GM18498 (cell line): ENCODE results near the gene BAHCC1.

Experiments used
- ATAC-seq: cut with Tn5 transposase; IDR thresholded peaks from one replicate; pipeline ENCODE4 v1.9.1; 2021; ENCODE audit warnings: mild to moderate bottlenecking, moderate library complexity; ENCODE audit not compliant: unreplicated experiment

BAHCC1 gene

DNA sequence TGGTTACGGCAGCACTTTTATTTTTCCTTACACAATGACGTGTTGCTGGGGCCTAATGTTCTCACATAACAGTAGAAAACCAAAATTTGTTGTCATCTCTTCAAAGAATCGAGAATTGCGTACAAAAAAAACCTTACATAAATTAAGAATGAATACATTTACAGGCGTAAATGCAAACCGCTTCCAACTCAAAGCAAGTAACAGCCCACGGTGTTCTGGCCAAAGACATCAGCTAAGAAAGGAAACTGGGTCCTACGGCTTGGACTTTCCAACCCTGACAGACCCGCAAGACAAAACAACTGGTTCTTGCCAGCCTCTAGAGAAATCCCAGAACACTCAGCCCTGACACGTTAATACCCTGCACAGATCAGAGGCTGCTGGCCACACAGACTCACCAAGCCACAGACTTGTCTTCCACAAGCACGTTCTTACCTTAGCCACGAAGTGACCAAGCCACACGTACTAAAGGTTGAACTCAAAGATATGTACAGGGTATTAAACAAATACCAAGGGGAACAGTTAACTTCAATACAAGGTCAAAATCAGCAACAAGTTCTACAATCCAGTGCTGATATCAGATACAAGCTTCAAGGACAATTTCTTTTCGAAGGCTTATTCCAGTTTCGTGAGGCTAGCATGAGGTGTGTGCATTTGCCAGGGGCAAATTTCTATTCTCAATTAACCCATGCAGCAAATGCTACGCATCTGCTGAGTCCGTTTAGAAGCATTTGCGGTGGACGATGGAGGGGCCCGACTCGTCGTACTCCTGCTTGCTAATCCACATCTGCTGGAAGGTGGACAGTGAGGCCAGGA lies 114.9 kb downstream of the BAHCC1 start:
- ATAC-seq = no peak

DNA sequence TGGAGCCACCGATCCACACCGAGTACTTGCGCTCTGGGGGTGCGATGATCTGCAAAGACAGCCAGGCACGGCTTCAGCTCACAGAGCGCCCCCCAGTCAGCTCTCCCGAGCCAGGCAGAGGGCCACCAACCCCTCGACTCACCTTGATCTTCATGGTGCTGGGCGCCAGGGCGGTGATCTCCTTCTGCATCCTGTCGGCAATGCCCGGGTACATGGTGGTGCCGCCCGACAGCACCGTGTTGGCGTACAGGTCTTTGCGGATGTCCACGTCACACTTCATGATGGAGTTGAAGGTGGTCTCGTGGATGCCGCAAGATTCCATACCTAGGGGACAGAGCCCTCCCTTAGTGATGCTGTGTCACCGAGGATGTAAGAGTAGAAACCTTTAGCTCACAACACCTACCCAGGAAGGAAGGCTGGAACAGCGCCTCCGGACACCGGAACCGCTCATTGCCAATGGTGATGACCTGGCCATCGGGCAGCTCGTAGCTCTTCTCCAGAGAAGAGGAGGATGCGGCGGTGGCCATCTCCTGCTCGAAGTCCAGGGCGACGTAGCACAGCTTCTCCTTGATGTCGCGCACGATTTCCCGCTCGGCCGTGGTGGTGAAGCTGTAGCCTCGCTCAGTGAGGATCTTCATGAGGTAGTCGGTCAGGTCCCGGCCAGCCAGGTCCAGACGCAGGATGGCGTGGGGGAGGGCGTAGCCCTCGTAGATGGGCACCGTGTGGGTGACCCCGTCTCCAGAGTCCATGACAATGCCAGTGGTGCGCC lies 115.7 kb downstream of the BAHCC1 start:
- ATAC-seq = no peak

DNA sequence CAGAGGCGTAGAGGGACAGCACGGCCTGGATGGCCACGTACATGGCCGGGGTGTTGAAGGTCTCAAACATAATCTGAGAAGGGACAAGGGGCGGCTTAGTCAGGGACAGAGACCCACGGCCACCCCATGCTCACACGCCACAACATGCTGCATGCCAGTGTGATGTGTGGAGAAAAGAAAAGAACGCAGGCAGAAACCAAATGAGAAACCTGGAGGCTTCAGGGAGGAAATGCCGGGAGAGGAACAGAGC lies 116.2 kb downstream of the BAHCC1 start:
- no peak for ATAC-seq

DNA sequence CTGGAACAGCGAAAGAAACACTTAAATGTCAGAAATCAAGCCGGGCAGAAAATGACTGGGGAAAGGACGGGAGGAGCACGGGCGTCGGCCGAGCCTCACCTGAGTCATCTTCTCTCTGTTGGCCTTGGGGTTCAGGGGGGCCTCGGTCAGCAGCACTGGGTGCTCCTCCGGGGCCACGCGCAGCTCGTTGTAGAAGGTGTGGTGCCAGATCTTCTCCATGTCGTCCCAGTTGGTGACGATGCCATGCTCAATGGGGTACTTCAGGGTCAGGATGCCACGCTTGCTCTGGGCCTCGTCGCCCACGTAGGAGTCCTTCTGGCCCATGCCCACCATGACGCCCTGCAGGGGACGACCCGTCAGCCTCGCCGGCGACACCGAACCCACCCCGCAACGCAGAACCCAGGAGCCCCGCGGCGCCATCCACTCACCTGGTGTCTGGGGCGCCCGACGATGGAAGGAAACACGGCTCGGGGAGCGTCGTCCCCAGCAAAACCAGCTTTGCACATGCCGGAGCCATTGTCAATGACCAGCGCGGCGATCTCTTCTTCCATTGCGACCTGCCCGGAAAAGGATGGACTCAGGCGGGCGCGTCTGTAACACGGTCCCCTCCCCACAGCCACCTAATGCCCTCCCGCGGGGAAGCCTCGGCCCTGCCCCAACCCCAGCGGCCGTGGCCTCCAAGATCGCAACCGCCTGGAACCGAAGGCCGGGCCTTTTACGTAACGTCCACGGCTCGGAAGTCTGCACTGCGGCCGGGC lies 116.7 kb downstream of the BAHCC1 start:
- ATAC-seq = no peak

DNA sequence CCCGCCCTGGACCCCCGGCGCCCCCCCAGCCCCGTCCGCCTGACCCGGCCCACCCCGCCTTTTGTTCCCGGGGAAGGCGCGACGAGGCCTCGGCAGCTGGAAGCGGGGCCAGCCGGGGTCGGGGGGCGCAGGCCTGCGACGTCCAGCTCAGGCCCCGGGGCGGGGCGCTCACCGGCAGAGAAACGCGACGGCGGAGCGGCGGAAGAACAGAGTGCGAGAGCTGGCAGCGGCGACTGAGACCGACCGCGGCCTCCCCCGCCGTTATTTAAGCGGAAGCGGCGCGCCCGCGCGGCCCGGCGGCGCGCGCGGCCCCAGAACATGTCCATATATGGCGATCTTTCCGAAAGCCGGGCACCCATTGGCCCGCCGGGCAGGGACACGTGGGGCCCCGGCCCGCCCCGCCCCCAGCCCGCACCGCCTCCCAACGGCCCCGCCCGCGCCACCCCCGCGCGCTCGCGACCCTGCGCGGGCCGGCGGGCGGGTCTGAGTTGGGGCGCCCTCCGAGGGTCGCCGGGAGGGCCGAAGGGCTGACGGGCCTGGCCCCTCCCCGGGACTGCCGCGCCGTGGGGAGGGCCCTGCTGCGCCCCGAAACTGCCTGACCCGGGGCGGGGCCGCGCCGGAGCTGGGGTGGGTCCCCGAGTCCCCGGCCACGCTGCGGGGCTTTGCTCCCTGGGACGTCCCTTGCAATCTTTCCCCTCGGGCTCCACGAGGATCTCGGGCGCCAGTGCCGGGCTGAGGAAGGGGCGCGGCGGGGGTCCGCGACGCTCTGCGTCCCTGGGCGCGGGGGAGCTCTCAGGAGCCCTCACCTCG lies 117.5 kb downstream of the BAHCC1 start, which contains the start of gene ACTG1:
ACTG1 (minus strand) TSS at position 238 of the 810 bp plus-strand sequence. CDS start 445 bp downstream, outside the sequence.
- ATAC-seq = peak; percentile 39

DNA sequence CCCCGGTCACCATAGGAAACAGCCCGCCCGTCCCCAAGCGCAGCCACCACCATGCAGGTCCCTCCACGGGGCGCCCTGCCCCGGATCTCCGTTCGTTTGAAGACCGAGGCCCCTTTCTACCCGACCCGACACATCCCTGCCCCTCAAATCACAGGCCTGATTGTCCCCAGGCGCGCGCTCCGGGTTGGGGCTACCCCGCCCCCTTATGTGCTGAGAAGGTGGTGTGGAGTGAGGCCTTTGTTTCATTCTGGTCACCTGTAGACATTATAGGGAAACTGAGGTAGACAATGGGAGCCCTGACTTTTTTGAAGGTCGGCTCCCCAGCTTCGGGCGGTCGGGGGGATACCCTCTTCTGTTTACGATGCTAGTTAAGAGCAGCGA lies 118.1 kb downstream of the BAHCC1 start:
- ATAC-seq = peak; percentile 1

DNA sequence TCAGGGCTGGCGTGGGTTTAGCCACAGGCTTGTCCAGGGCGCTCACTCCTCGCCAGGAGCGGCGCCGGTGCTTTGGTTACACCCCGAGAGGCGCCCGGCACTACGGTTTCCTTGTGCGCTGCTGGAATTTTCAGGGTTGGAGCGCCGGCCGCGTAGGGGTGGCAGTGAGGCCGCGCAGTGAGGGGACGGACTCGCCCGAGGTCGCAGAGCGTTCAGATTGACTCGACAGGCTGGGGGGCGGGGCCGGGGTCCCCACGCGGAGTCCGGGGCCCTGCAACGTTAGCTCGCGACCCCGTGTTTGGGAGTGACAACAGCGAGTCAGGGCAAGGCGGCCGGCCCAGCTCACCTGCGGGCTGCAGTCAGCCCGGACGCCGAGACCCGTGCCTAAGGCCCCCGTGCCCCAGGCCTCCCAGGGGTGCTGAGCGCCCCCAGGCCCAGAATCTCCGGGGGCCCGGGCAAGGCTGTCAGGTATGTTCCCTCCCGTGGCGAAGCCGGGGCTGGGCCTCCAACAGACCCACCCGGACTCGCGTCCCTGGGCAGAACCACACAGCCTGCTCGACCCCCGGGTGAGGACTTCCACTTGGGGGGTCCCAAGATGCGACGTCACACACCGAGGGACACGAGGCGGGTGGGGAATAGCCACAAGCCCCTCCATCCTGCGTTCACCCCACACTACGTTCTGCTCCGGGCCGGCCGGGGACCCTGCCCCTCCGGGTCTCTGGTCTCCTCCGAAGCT lies 118.7 kb downstream of the BAHCC1 start:
- ATAC-seq = peak; percentile 0

DNA sequence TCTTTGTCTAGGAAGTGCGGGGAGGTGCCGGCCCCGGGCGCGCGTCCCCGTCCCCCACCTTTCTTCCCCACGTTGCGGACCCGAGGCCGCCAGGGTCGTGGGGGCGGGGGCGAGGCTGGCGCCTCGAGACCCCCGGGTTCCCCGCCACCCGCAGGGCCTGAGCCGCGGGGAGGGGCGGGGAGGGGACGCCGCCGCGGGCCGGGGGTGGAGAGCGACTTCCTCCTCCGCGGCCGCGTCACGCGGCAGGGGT lies 119.2 kb downstream of the BAHCC1 start:
- ATAC-seq = no peak

DNA sequence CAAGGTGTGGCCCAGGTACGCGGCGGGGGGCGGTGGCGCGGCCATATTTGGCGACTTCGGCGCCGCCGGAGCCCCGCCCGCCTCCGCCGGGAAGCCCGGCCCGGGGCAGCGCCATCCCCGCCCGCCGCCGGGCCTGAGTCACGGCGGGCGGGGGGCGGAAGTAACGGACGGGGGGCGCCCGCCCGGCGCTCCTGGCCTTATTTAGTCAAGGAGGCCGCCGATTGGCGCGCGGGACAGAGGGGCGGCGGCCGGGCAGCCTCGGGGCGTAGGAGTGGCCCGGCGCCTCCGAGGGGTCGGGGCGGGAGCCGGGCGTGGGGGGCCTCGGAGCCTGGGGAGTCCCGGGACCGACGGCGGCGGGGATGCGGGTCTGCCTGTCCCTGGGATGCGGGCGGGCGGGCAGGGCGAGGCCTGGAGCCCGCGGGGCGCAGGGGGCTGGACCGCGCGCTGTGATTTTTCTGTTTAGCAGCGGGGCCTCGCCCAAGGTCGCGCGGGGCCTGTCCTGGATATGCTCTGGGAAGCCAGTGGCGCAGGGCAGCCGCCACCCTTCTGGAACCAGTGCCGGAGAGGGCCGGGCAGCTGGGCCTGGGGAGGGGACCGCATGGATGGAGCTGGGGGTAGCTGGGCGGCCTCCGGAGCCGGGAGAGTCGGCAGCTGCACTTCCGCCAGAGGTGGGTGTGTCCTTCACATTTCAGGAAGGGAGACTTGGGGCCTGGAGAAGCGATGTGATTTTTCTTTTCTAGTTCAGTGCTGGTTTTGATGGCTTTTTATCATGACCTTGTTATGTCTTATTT lies 119.7 kb downstream of the BAHCC1 start:
- peak; percentile 21 for ATAC-seq

DNA sequence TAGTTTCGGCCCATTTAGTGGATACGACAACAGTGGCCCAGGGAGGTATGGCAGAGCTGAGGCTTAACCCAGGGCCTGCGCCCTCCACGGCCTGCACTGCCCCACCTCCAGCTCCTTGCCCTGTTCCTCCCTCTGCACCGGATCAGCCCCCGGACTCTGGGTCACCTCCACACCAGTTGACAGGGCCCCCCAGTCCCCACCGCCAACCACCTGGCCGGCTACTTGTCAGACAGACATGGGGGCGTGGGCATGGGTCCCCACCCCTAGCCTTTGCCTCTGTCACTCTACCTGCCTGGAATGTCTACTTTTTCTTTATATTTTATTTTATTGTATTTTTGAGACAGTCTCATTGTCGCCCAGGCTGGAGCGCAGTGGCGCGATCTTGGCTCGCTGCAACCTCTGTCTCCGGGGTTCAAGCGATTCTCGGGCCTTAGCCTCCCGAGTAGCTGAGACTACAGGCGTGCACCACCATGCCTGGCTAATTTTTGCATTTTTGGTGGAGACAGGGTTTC lies 120.3 kb downstream of the BAHCC1 start:
- ATAC-seq = no peak
